ENCODE measurements around the gene TCEAL9. TPM values are rescaled to one million over a fixed set of nuclear protein-coding genes. Genes with fewer than 3 reads are reported as not detected.

TCEAL9 gene
- total and polyA plus RNA-seq, 2 donors (not counting 3 experiments of a cell fraction or from before 2014, with no cell fraction given), result 61.7 to 98.3 TPM

DNA sequence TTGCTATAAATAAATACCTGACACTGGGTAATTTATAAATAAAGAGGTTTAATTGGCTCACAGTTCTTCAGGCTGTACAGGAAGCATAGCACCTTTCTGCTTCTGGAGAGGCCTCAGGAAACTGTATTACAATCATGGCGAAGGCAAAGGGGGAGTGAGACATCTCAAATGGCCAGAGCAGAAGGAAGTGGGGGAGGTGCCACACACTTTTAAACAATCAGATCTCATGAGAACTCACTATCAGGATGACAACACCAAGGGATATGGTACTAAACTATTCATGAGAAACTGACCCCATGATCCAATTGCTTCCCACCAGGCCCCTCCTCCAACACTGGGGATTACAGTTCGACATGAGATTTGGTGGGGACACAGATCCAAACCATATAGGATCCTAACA lies 11.7 kb upstream of the TCEAL9 start:
- BruUV-seq (replicated peaks), result no TSS peak
- H3K36me3 ChIP-seq (ENCODE audit: control insufficient read depth in 2 of 2, extremely low read depth in 1 of 2, insufficient read depth in 2 of 2, low read length in 2 of 2), result no peaks in the 10 kb centered on the region
- no peaks in the 10 kb centered on the region for H3K79me2 ChIP-seq (ENCODE audit: control insufficient read depth, insufficient read depth, low read length)
- no peak overlapping the region for H3K27ac ChIP-seq (ENCODE audit: insufficient read depth, low read depth, low read length)
- H3K9me1 ChIP-seq (replicated peaks; ENCODE audit: control insufficient read depth, extremely low read depth, insufficient read depth, low read length), result no peaks in the 10 kb centered on the region
- no peak overlapping the region for H3K9ac ChIP-seq (replicated peaks; ENCODE audit: extremely low read depth, insufficient read depth, low read length)
- FAIRE-seq, result peak; percentile 46
- intact Hi-C loops (cut with micrococcal nuclease) (loop anchor here (5.0 kb wide), 1 partner anchor 132 kb away; no protein-coding TSS in a partner anchor), dilution Hi-C loops (cut with MboI; ENCODE audit: extremely low pct_ligation_motif_present, low sequenced_read_pairs) (no loop called here)
- H3K4me2 ChIP-seq (ENCODE audit: insufficient read depth, low read length), result no peak overlapping the region
- ChIA-PET POLR2A (no interaction called here), CTCF (no interaction called here)
- no peaks in the 10 kb centered on the region for H3K9me3 ChIP-seq (replicated peaks; ENCODE audit: control insufficient read depth, insufficient read depth, low read length)
- peak overlapping the region; percentile 54 for H2AFZ ChIP-seq (ENCODE audit: low read depth, low read length)
- no peaks in the 10 kb centered on the region for H4K20me1 ChIP-seq (replicated peaks; ENCODE audit: control insufficient read depth, extremely low read depth, insufficient read depth, low read length)
- no peak overlapping the region for H3K4me3 ChIP-seq (replicated peaks in 1 of 3; ENCODE audit: insufficient read depth in 1 of 3, low read depth in 1 of 3, low read length in 3 of 3)
- TF ChIP-seq POLR2A (IDR thresholded peaks at IDR 0.05; ENCODE audit: low read depth, low read length) (no peak), GATA2 (IDR thresholded peaks at IDR 0.05; ENCODE audit: insufficient read depth, insufficient read length, low read depth, low read length) (no peak), EZH2 (IDR thresholded peaks at IDR 0.05; ENCODE audit: borderline replicate concordance, low read depth, low read length, severe bottlenecking) (no peak), POLR2AphosphoS5 (IDR thresholded peaks at IDR 0.05; ENCODE audit: insufficient read depth, low read depth, low read length) (no peak), JUN (IDR thresholded peaks at IDR 0.05; ENCODE audit: borderline replicate concordance, insufficient read depth, insufficient read length, low read depth) (no peak), MYC (IDR thresholded peaks at IDR 0.05; ENCODE audit: low read depth, low read length) (no peak), FOS (IDR thresholded peaks at IDR 0.05; ENCODE audit: borderline replicate concordance, insufficient read depth, low read length) (no peak)
- TF ChIP-seq, protein P1, sequence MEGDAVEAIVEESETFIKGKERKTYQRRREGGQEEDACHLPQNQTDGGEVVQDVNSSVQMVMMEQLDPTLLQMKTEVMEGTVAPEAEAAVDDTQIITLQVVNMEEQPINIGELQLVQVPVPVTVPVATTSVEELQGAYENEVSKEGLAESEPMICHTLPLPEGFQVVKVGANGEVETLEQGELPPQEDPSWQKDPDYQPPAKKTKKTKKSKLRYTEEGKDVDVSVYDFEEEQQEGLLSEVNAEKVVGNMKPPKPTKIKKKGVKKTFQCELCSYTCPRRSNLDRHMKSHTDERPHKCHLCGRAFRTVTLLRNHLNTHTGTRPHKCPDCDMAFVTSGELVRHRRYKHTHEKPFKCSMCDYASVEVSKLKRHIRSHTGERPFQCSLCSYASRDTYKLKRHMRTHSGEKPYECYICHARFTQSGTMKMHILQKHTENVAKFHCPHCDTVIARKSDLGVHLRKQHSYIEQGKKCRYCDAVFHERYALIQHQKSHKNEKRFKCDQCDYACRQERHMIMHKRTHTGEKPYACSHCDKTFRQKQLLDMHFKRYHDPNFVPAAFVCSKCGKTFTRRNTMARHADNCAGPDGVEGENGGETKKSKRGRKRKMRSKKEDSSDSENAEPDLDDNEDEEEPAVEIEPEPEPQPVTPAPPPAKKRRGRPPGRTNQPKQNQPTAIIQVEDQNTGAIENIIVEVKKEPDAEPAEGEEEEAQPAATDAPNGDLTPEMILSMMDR (IDR thresholded peaks at IDR 0.05; ENCODE audit: extremely low read depth in 1 of 2, insufficient read depth in 1 of 2, low read depth in 1 of 2, low read length in 2 of 2), result no peak
- TF ChIP-seq, protein P2, sequence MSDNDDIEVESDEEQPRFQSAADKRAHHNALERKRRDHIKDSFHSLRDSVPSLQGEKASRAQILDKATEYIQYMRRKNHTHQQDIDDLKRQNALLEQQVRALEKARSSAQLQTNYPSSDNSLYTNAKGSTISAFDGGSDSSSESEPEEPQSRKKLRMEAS (IDR thresholded peaks at IDR 0.05; ENCODE audit: insufficient read depth, insufficient read length), result no peak
- DNase-seq (ENCODE audit: low read depth, low spot score), result peak; percentile 61
- peaks cover 9% of the 10 kb centered on the region for H3K4me1 ChIP-seq (ENCODE audit: control insufficient read depth, extremely low read depth, insufficient read depth, low read length)
- no peaks in the 10 kb centered on the region for H3K27me3 ChIP-seq (ENCODE audit: control insufficient read depth in 2 of 2, insufficient read depth in 2 of 2, low read length in 2 of 2)

Measured in endothelial cell of umbilical vein (primary cell).